ENCODE measurements around the gene FAM149B1.

The FAM149B1 gene

GRCh38 chr10:73174148-73174925 lies 6.4 kb downstream of the FAM149B1 start:
- DNase-seq (ENCODE audit: low read depth, low spot score) = no peak

- peak; percentile 22 for DNase-seq (ENCODE audit: low read depth, low spot score)
Measured at GRCh38 chr10:73182568-73182967, 14.6 kb downstream of the FAM149B1 start.

- DNase-seq (ENCODE audit: low read depth, low spot score) = no peak
Measured at GRCh38 chr10:73183667-73184281, 15.9 kb downstream of the FAM149B1 start.

GRCh38 chr10:73186266-73186665 lies 18.3 kb downstream of the FAM149B1 start:
- DNase-seq (ENCODE audit: low read depth, low spot score) = no peak

GRCh38 chr10:73190188-73190587 lies 22.3 kb downstream of the FAM149B1 start:
- DNase-seq (ENCODE audit: low read depth, low spot score) = no peak

GRCh38 chr10:73205081-73205480 lies 37.2 kb downstream of the FAM149B1 start:
- no peak for DNase-seq (ENCODE audit: low read depth, low spot score)

GRCh38 chr10:73205890-73206289 lies 38.0 kb downstream of the FAM149B1 start:
- no peak for DNase-seq (ENCODE audit: low read depth, low spot score)

GRCh38 chr10:73206385-73206784 lies 38.5 kb downstream of the FAM149B1 start:
- peak; percentile 4 for DNase-seq (ENCODE audit: low read depth, low spot score)

- DNase-seq (ENCODE audit: low read depth, low spot score) = no peak
Measured at GRCh38 chr10:73207883-73208282, 40.0 kb downstream of the FAM149B1 start.

GRCh38 chr10:73209705-73210104 lies 41.8 kb downstream of the FAM149B1 start:
- no peak for DNase-seq (ENCODE audit: low read depth, low spot score)

GRCh38 chr10:73210395-73211105 lies 42.6 kb downstream of the FAM149B1 start:
- DNase-seq (ENCODE audit: low read depth, low spot score) = no peak

- DNase-seq (ENCODE audit: low read depth, low spot score) = no peak
Measured at GRCh38 chr10:73211106-73211811, 43.3 kb downstream of the FAM149B1 start.

GRCh38 chr10:73215749-73216148 lies 47.8 kb downstream of the FAM149B1 start:
- no peak for DNase-seq (ENCODE audit: low read depth, low spot score)

GRCh38 chr10:73217628-73218027 lies 49.7 kb downstream of the FAM149B1 start:
- no peak for DNase-seq (ENCODE audit: low read depth, low spot score)

- DNase-seq (ENCODE audit: low read depth, low spot score) = no peak
Measured at GRCh38 chr10:73218431-73219191, 50.7 kb downstream of the FAM149B1 start.

GRCh38 chr10:73219384-73219783 lies 51.5 kb downstream of the FAM149B1 start:
- DNase-seq (ENCODE audit: low read depth, low spot score) = no peak

- DNase-seq (ENCODE audit: low read depth, low spot score) = no peak
Measured at GRCh38 chr10:73220989-73221388, 53.1 kb downstream of the FAM149B1 start.

- DNase-seq (ENCODE audit: low read depth, low spot score) = no peak
Measured at GRCh38 chr10:73225518-73225917, 57.6 kb downstream of the FAM149B1 start.

- no peak for DNase-seq (ENCODE audit: low read depth, low spot score)
Measured at GRCh38 chr10:73226663-73227062, 58.7 kb downstream of the FAM149B1 start.

GRCh38 chr10:73228247-73228646 lies 60.3 kb downstream of the FAM149B1 start:
- DNase-seq (ENCODE audit: low read depth, low spot score) = no peak

- DNase-seq (ENCODE audit: low read depth, low spot score) = no peak
Measured at GRCh38 chr10:73229567-73229966, 61.6 kb downstream of the FAM149B1 start.
